Left ventricle myocardium inferior (tissue), 1 donor: ENCODE results near the gene PAQR7. TPM values are rescaled to one million over a fixed set of nuclear protein-coding genes. Genes with fewer than 3 reads are reported as not detected.

Source experiments
- DNase-seq: peaks from one replicate; pipeline ENCODE4 v3.0.0-alpha.2; 2020
- H3K27ac ChIP-seq: fragments of 200-600 bp; replicated peaks from 2 replicates; pipeline ENCODE4 v1.8.0; 2021
- H3K27me3 ChIP-seq: fragments of 200-600 bp; 2 replicates; pipeline ENCODE4 v1.8.0; 2021; ENCODE audit warnings: low read depth
- H3K36me3 ChIP-seq: fragments of 200-600 bp; 2 replicates; pipeline ENCODE4 v1.8.0; 2021
- H3K4me1 ChIP-seq: fragments of 200-600 bp; 2 replicates; pipeline ENCODE4 v1.8.0; 2021
- H3K4me3 ChIP-seq: fragments of 200-600 bp; 2 replicates; pipeline ENCODE4 v1.8.0; 2021; ENCODE audit warnings: mild to moderate bottlenecking, moderate library complexity
- H3K9me3 ChIP-seq: fragments of 200-600 bp; replicated peaks from 2 replicates; pipeline ENCODE4 v1.8.0; 2021
- intact Hi-C: fragments of 100-400 bp; cut with micrococcal nuclease; formaldehyde crosslinking; loops from one replicate; pipeline ENCODE4 v1.11.0; 2022
- long read RNA-seq: library from polyadenylated mRNA; unstranded; transcript quantifications from one replicate; pipeline ENCODE4 v2.0.0, GENCODE V29; 2021
- total RNA-seq: library from RNA; stranded (reverse); fragmentation: NEBNext Ultra II Directional; extraction: Animal tissue kit (Norgen Biotek cat#: 25700); gene quantifications from one replicate; pipeline ENCODE4 v1.2.1, GENCODE V29; 2021
- TF ChIP-seq, protein P1 (sequence below): fragments of 200-600 bp; IDR thresholded peaks from 2 replicates; pipeline ENCODE4 v1.8.0; 2021; ENCODE audit warnings: antibody characterized with exemption, mild to moderate bottlenecking, borderline replicate concordance
- donor health status: DM: no; HTN: yes; CAD: no; lungs with severe emphysema.

PAQR7 gene, protein sequence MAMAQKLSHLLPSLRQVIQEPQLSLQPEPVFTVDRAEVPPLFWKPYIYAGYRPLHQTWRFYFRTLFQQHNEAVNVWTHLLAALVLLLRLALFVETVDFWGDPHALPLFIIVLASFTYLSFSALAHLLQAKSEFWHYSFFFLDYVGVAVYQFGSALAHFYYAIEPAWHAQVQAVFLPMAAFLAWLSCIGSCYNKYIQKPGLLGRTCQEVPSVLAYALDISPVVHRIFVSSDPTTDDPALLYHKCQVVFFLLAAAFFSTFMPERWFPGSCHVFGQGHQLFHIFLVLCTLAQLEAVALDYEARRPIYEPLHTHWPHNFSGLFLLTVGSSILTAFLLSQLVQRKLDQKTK
- total RNA-seq = 1.9 TPM
- long read RNA-seq, partial matches to known transcripts = 0 of 2 reads
- long read RNA-seq, other reads (novel, unspliced or antisense) = 2 of 2 reads

DNA sequence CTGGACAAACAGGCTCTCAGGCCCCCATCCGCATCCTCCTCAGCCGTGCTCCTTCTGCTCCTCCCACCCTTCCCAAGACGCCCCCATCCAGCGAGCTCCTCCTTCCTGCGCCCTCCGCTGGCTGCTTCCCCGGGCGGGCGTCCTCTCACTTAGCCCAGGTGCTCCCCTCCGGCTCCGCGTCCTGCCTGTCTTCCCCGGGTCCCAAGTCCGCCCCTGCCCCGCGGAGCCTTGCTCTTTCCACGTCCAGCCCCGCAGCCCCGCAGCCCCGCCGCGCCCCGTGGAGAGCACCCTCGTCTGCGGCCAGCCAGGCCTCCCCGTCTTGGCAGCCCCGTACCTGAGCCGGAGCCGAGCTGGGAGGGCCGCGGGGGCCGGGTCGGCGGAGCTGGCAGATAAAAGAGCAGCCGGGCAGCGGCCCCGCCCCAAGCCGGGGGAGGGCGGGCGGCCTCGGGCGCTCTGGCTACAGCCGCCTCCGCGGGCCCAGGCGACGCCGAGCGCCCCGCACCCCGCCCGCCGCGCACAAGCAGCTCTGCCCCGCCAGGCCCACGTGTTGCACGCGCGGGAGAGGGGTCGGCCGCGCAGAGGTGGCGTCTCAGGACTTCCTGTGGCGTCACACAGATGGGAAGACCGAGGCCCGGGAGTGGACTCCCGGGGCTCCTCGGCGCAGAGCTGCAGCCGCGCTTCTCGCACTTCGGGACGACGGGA is at the start of gene PAQR7:
Gene PAQR7 (minus strand): TSS at position 555 of the 702 bp plus-strand sequence. CDS start 11,869 bp downstream, outside the sequence.
- intact Hi-C loops = no loop called here
- H3K4me1 ChIP-seq = peaks cover 38% of the 10 kb centered on the region

DNA sequence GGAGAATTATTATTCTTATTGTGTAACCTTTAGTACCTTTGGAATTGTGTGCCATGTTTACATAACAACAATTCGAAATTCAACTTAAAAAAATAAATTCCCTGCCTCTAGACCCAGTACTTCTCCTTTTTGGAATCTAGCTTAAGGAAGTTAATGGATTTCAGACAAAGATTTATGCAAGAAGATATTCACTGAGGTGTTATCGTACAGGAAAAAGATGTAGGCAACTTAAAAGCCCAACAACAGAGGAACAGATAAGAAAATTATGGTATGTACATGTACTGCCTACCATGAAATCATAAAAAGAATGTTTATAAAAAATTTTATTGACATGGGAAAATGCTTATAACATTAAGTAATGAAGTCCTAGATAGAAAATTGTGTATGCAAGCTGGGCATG is 48.9 kb upstream of the PAQR7 start:
- TF ChIP-seq, protein P1, sequence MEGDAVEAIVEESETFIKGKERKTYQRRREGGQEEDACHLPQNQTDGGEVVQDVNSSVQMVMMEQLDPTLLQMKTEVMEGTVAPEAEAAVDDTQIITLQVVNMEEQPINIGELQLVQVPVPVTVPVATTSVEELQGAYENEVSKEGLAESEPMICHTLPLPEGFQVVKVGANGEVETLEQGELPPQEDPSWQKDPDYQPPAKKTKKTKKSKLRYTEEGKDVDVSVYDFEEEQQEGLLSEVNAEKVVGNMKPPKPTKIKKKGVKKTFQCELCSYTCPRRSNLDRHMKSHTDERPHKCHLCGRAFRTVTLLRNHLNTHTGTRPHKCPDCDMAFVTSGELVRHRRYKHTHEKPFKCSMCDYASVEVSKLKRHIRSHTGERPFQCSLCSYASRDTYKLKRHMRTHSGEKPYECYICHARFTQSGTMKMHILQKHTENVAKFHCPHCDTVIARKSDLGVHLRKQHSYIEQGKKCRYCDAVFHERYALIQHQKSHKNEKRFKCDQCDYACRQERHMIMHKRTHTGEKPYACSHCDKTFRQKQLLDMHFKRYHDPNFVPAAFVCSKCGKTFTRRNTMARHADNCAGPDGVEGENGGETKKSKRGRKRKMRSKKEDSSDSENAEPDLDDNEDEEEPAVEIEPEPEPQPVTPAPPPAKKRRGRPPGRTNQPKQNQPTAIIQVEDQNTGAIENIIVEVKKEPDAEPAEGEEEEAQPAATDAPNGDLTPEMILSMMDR = no peak
- Histone ChIP-seq H3K9me3 (no peaks in the 10 kb centered on the region), H3K27me3 (peaks cover 17% of the 10 kb centered on the region), H3K4me1 (peaks cover 21% of the 10 kb centered on the region), H3K27ac (no peak overlapping the region), H3K4me3 (no peak overlapping the region), H3K36me3 (no peaks in the 10 kb centered on the region)
- DNase-seq = no peak
- intact Hi-C loops = no loop called here

More for the DNA sequence above, at the start of gene PAQR7:
- DNase-seq = peak; percentile 74
- Histone ChIP-seq H3K9me3 (no peaks in the 10 kb centered on the region), H3K36me3 (no peaks in the 10 kb centered on the region), H3K27me3 (no peaks in the 10 kb centered on the region), H3K27ac (peak within 1 kb of the TSS; percentile 69), H3K4me3 (peak within 1 kb of the TSS; percentile 74)
- TF ChIP-seq, protein P1 = peak; percentile 9

DNA sequence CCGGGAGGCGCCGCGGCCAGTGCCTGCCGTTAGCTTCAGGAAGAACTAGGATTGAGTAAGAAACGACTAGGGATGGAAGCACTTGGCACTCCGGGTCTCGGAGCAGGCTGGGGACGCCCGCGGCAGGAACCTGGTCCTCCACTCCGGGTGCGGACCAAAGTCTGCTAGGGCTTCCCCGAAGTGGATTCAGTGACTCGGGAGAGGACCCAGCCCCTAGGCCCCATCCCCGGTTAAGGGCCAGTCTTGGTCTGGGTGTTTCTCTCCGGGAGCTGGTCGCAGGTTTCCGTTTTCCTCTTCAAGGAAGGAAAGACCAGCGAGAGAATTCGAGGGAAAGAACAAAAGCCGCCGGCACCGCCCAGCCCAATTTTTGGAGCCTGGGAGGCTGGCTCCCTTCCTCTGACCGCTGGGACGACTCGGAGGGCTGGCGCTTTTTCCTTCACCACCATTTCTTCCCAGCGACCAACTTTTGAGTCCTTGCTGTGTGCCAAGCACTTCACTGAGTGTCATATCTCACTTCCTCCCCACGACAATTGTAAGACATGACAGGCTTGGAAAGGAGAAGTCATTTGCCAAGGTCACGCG is 47.6 kb upstream of the PAQR7 start:
- H3K9me3 ChIP-seq = no peaks in the 10 kb centered on the region
- H3K27ac ChIP-seq = peak overlapping the region; percentile 76
- TF ChIP-seq, protein P1 = no peak
- peaks cover 21% of the 10 kb centered on the region for H3K4me1 ChIP-seq
- intact Hi-C loops = no loop called here
- peaks cover 17% of the 10 kb centered on the region for H3K27me3 ChIP-seq
- peak overlapping the region; percentile 73 for H3K4me3 ChIP-seq
- no peaks in the 10 kb centered on the region for H3K36me3 ChIP-seq
- DNase-seq = peak; percentile 22

DNA sequence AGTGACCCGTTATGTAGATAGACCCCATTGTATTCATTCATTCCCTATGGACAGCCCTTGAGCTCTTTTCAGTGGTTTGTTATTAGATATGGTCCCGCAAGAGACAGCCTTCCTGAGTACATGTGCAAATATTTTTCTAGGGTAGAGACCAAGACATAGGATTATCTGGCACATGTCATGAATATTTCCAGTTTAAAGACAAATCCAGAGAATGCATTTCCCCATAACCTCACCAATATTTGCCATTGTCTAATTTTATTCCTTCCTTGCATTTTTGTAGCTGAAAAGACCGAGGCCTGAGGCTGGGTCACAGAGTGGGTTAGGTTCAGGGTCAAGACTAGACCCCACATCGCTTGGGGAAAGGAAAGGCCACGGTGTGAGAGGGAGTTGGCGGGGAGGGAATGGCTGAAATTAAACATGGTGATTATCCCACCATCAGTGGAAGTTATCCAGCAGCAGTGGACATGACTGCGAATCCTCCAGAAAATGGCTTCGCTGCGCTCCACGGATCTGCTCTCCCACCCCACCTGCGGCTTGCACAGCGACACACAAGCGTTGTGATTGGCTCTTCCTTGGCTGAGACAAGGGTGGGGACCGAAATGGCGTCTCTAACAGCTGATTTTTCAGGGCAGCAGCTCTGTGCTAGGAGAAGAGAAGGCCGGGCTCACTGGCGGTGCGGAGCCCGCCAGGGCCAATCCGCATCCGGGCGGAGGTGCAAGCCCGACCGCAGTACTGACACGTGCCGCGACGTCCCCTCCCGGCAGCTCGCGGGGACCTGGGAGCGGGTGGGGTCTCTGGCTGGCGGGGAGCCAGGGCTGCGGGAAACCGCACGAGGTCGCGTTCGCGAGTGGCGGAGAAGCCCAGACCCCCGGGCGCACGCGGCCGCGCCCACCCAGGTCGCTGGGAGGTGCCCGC is 46.8 kb upstream of the PAQR7 start:
- intact Hi-C loops = no loop called here
- H3K4me1 ChIP-seq = peaks cover 21% of the 10 kb centered on the region
- peak overlapping the region; percentile 76 for H3K27ac ChIP-seq
- DNase-seq = peak; percentile 27
- H3K36me3 ChIP-seq = no peaks in the 10 kb centered on the region
- H3K27me3 ChIP-seq = peaks cover 17% of the 10 kb centered on the region
- TF ChIP-seq, protein P1 = no peak
- no peaks in the 10 kb centered on the region for H3K9me3 ChIP-seq
- H3K4me3 ChIP-seq = peak overlapping the region; percentile 73

DNA sequence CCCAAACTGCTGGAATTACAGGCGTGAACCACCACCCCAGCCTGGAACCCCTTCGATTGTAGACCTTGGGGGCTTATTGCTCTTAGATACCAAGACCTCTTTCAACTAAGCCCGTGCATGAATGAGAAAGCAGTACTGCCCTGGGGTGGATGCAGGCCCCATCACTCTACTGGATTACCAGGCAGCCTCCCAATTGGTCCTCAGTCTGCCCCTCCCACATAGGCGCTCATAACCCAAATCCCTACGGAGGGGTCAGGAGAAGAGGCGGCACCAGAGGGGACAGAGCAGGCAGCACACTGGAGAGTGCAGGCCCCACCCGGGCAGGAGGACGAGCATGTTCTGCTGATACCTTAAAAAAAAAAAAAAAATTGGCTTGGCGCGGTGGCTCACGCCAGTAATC is 43.1 kb upstream of the PAQR7 start:
- Histone ChIP-seq H3K9me3 (no peaks in the 10 kb centered on the region), H3K27ac (no peak overlapping the region), H3K36me3 (no peaks in the 10 kb centered on the region), H3K4me1 (peaks cover 23% of the 10 kb centered on the region), H3K27me3 (no peaks in the 10 kb centered on the region), H3K4me3 (no peak overlapping the region)
- DNase-seq = no peak
- intact Hi-C loops = no loop called here
- TF ChIP-seq, protein P1 = no peak
